ENCODE results near the gene GIMAP8. TPM values are rescaled to one million over a fixed set of nuclear protein-coding genes. Genes with fewer than 3 reads are reported as not detected.
A peak's percentile ranks its signal among the peaks of the same experiment; 100 is the strongest.

The GIMAP8 gene
- total and polyA plus RNA-seq, 12 donors = 13.4 to 39.4 (median 17.9) TPM

DNA sequence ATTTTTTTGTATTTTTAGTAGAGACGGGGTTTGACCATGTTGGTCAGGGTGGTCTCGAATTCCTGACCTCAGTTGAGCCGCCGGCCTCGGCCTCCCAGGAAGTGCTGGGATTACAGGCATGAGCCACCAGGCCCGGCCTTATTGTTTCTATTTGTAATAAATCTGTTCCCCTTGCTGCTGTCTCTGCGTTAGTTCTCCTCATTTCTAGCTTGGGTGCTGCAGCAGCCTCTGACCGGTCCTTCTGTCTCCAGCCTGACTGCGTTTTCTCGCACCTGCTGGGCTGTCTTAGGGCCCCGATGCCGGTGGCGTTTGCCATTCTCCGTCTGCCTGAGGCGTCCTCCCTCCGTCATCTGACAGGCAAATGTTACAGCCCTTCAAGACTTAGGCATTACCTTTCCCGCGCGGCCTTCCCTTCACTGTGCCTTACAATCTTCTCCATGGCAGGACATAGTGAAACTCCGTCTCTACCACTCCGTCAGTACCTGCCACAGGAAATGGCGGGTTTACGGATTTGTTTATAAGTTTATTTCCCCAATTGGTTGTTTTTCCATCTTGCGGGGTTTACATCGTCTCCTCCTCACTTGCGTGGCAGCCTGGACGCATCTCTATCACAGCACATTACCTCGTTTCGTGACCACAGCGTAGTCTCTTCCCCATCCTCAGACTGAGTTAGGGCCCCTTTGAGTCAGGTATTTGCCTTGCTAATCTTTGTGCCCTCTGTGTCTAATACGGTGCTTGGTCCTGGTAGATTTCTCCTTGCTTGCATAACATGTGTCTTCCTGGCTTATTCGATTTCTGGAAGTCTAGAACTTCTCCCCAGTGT lies 2.3 kb upstream of the GIMAP8 start:
- H3K4me1 ChIP-seq = peaks cover 0 to 51% (median 28%) of the 10 kb centered on the region in 9 donors
- peak overlapping the region in 6 of 10 donors; percentile 23 to 95 (median 92) for H3K27ac ChIP-seq
- no peak for TF ChIP-seq CTCF (IDR thresholded peaks at IDR 0.05)
- H3K36me3 ChIP-seq = no peaks in the 10 kb centered on the region
- 79 to 80% methylated on average over 32 of the region's 32 CpGs for WGBS, 2 donors
- intact Hi-C loops (cut with DNase I) = loop anchor here in 9 of 10 donors (1.0 to 10.0 kb wide), 8 partner anchors 183 to 417 kb away; partner anchors contain the start of gene GIMAP5 (in 1 of the 9)
- ATAC-seq (no peak), DNase-seq (no peak)
- no peaks in the 10 kb centered on the region for H3K27me3 ChIP-seq
- H3K4me3 ChIP-seq = no peak overlapping the region
- no peaks in the 10 kb centered on the region for H3K9me3 ChIP-seq

DNA sequence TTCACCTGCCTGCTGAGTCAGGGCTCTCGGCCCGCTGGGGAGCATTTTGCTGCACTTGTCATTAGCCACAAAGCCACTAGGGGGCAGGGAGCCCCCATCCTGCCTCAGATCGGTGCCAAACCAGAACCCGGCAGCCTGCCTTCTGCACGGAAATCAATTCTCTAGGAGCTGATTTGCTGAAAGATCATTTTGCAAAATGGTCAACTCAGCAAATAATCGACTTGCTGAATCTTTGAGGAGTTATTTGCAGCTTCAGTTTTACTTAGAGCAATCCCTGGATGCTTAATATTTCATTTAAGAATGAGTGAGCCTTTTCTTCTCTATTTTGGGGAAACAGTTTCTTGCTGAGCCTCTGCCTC lies 1.7 kb upstream of the GIMAP8 start:
- H3K27ac ChIP-seq = peak overlapping the region in 9 of 10 donors; percentile 73 to 95 (median 90)
- H3K4me3 ChIP-seq = peak overlapping the region in 4 of 10 donors; percentile 3 to 67 (median 36)
- H3K36me3 ChIP-seq = no peaks in the 10 kb centered on the region
- H3K27me3 ChIP-seq = no peaks in the 10 kb centered on the region
- WGBS, 2 donors = 1 to 4% methylated on average over 6 of the region's 6 CpGs
- H3K9me3 ChIP-seq = no peaks in the 10 kb centered on the region
- intact Hi-C loops (cut with DNase I) = loop anchor here in 8 of 10 donors (1.0 to 10.0 kb wide), 7 partner anchors 182 to 416 kb away; partner anchors contain the start of gene GIMAP5 (in 1 of the 8)
- peaks cover 0 to 54% (median 32%) of the 10 kb centered on the region in 9 donors for H3K4me1 ChIP-seq
- TF ChIP-seq CTCF (IDR thresholded peaks at IDR 0.05) = peak; percentile 83 to 95 (median 91)
- ATAC-seq (peak in 7 of 8 donors; percentile 42 to 64 (median 59)), DNase-seq (peak; percentile 76 to 84)

DNA sequence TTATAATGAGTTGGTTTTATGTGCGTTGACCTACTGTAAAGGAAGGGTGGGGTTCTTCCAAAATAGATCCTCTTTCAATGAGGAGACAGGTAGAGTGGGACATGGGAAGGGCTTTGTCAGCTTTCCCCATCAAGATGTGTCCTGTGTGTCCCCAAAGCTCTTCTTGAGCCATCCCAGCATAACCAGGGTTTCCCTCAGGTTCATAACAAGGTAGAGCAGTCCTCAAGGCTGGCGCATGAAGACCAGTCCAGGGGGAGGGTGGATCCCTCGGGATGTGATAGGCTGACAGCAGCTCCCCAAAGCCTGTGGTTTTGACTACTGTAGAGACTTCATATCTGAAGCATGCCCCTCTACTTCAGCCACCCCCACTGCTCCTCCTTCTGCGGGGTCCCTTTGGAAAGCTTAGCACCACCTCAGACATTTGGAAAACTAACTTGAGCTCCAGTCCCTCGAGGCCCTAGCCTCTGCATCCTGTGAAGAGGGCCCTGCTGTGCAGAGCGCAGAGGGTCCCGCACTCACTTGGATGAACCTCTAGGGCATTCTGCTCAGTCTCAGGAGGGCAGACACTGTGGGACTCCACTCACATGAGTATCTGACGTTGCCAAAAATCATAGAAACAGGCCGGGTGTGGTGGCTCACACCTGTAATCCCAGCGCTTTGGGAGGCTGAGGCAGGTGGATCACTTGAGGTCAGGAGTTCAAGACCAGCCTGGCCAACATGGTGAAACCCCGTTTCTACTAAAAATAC lies 1.1 kb upstream of the GIMAP8 start:
- peak overlapping the region; percentile 73 to 95 (median 88) for H3K27ac ChIP-seq
- intact Hi-C loops (cut with DNase I) = loop anchor here in 6 of 10 donors (2.0 to 10.0 kb wide), 5 partner anchors 181 to 415 kb away; partner anchors contain the start of gene GIMAP5 (in 1 of the 6)
- no peak for TF ChIP-seq CTCF (IDR thresholded peaks at IDR 0.05)

More for the DNA sequence above, 1.1 kb upstream of the GIMAP8 start:
- Histone ChIP-seq H3K27me3 (no peaks in the 10 kb centered on the region), H3K4me3 (peak overlapping the region in 5 of 10 donors; percentile 3 to 69 (median 67)), H3K9me3 (no peaks in the 10 kb centered on the region), H3K36me3 (peaks cover 0 to 4% (median 0%) of the 10 kb centered on the region in 9 donors), H3K4me1 (peaks cover 0 to 60% (median 34%) of the 10 kb centered on the region in 9 donors)
- WGBS, 2 donors = 67 to 76% methylated on average over 11 of the region's 11 CpGs
- ATAC-seq (no peak), DNase-seq (no peak)
